ENCODE measurements around the gene ISG20L2.
A peak's percentile ranks its signal among the peaks of the same experiment; 100 is the strongest.

Gene ISG20L2

GRCh38 chr1:156689035-156689952 lies 39.3 kb downstream of the ISG20L2 start:
- DNase-seq, result peak; percentile 74 to 85

- no peak for DNase-seq
Measured at GRCh38 chr1:156684227-156684782, 44.3 kb downstream of the ISG20L2 start.

GRCh38 chr1:156682166-156682890 lies 46.2 kb downstream of the ISG20L2 start:
- DNase-seq, result no peak

GRCh38 chr1:156681196-156681960 lies 47.2 kb downstream of the ISG20L2 start:
- no peak for DNase-seq

GRCh38 chr1:156680056-156680455 lies 48.5 kb downstream of the ISG20L2 start:
- no peak for DNase-seq

- peak; percentile 29 to 70 for DNase-seq
Measured at GRCh38 chr1:156677616-156678596, 50.7 kb downstream of the ISG20L2 start.

GRCh38 chr1:156676820-156677615 lies 51.5 kb downstream of the ISG20L2 start, which contains the start of gene NES:
NES (minus strand) TSS chr1:156677407; CDS start chr1:156677264, 143 bp downstream.
- DNase-seq, result peak in 1 of 2 donors; percentile 60

- DNase-seq, result no peak
Measured at GRCh38 chr1:156676114-156676819, 52.3 kb downstream of the ISG20L2 start.

GRCh38 chr1:156675210-156676113 lies 53.1 kb downstream of the ISG20L2 start:
- no peak for DNase-seq

GRCh38 chr1:156673387-156674121 lies 55.0 kb downstream of the ISG20L2 start:
- peak; percentile 47 to 80 for DNase-seq
